Activated CD8-positive, alpha-beta memory T cell treated with anti-CD3 and anti-CD28 coated beads, Interleukin-2, amount 50 U/mL, for 48 hours (primary cell): ENCODE results near the gene CUX1.
"Not testable (repeated sequence)": the region's sequence is repeated elsewhere in the genome, so short reads cannot be mapped to it uniquely, and the experiment has no call there.

Source experiments
- DNase-seq: peaks from one replicate; pipeline ENCODE4 v3.0.0-alpha.2; 2020

The CUX1 gene

GRCh38 chr7:101870361-101871062 lies 53.1 kb downstream of the CUX1 start:
- DNase-seq = no peak

DNA sequence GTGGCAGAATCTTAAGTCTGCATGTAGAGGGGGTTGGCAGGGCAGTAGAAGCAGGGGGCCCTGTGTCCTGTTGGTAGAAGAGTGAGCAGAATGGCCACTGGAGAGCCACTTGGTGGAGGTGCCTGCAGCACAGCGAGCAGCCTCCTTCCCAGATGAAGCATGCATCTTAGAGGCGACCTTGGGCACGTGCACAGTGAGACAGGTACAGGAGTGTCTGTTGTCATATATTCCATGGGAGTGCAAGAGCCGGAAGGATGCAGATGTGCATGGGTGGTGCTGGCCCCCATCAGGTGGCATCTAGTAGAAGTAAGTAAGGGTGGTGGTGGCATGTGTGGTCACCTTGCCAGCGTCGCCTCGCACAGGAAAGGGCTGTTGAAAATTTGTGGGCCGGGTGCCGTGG lies 53.9 kb downstream of the CUX1 start:
- no peak for DNase-seq

DNA sequence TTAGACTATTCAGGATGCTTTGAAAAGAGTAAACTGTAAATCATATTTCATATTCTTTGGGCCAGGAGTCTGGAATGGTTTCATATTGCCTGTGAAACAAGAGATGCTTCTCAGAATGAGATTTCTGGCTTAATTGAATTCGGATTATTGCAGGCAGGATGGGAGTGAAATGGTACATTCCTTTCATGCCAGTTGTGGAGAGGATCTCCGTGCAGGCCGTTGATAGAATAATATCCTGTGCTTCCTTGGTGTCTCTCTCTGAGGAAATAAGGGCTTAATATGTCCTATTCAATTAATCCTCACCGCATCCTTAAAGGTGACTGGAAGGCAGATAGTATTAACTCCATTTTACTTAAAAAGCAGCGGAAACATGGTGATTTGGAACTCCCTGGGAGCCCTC lies 56.6 kb downstream of the CUX1 start:
- DNase-seq = no peak

DNA sequence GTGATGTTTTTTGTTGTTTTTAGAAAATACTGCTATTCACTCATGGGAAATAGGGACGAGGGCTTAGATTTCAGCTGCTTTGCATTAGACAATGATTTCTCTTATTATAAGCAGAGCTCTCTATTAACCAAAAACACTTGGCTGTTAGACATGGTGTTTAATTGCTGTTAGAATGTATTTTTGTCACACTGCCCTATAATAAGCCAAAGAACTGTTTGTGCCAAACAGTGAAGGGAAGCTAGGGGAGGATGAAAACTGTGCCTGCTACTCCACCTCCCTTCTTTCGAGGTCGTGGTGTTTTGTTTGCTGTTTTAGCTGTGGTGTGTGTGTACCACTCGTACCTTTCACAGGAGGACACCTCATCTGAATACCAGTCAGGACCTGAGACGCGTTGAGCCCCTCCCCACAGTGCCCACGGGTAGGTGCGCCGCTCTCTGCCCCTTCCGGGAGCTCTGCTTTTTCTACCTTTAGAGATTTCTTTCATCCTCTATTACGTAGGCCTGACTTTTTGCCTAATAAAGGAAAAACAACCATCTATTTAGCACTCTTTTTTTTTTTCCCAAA lies 57.9 kb downstream of the CUX1 start:
- no peak for DNase-seq

DNA sequence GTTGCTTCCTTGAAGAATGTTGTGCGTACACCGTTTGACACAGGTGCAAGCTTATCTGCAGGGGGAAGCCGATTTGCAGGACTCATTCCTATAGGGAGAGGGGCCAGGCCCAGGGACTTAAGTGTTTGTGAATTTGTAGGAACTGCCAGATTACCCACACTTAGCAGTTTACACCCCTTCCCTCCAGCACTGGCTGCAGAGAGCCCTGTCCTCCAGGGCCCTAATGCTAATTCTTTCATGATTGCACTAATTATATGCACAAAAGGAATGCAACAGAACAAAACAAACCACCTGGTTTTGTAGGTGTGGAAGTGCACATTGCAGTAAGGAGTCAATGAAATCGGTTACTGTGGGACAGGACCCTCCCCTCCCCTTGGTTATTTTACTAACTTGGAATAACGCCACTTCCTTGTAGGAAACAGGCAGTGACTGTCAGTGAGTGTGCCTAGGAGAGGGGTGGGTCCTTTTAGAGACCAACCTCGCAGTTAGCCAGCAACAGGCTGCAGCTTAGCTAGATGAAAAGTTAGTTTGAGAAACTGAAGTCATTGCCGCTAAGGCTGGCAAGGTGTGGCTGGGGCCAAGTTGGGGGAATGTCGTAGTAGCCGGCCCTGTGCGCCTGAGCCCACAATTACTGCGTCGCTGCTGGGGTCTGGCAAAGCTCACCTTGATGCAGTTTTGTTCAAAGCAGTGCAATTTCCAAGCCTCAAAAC lies 60.6 kb downstream of the CUX1 start:
- no peak for DNase-seq

GRCh38 chr7:101878938-101879337 lies 61.5 kb downstream of the CUX1 start:
- no peak for DNase-seq

GRCh38 chr7:101879565-101879964 lies 62.1 kb downstream of the CUX1 start:
- DNase-seq = no peak

DNA sequence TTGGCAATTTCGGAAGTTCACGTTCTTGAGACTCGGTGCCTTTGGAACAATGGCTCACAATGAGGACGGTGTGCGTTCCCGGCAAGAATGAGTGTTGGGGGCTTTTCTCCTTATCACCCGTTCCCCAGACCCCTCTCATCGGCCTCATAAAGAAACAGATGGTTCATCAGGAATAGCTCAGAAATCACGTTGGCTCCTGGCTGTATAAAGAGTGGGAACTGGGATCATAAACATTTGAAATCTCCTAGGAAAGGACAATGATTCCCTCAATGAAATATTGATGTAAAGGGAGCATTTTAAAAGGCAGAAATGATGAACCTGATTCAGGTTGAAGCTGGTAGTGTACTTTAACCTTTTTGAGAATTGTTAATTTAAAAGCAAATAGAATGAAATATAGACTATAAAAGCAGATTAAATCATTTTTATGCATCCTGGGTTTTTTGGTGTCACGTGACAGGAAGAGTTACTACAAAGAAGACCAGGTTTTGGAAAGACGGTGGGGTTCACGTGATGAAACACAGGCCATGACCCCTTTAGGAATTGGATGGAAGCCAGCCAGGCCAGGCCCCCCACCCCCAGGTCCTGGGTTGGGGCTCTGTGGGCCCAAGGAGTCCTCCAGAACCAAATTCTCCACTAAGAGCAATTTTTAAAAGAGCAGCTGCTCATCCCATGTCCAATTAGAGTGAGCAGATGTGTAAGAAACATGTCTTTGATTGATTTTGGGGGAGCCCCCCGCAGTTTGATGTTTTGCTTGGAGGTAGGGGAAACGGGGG lies 63.0 kb downstream of the CUX1 start:
- DNase-seq = no peak

DNA sequence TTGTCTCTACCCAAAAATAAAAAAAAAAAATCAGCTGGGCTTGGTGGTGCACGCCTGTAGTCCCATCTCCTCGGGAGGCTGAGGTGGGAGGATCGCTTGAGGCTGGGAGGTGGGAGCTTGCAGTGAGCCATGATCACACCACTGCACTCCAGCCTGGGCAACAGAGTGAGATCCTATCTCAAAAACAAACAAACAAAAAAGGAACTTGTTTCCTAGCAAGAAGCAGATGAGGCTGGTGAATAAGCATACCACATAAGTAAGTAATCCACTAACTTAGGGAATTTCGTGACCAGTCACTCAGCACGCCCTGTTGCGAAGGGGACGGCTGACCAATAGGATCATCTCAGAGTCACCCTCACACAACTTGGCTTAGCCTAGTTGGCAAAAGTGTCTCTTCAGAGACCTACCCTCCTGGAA lies 64.6 kb downstream of the CUX1 start:
- DNase-seq = no peak

- DNase-seq = no peak
Measured at GRCh38 chr7:101882595-101883564, 65.5 kb downstream of the CUX1 start.

DNA sequence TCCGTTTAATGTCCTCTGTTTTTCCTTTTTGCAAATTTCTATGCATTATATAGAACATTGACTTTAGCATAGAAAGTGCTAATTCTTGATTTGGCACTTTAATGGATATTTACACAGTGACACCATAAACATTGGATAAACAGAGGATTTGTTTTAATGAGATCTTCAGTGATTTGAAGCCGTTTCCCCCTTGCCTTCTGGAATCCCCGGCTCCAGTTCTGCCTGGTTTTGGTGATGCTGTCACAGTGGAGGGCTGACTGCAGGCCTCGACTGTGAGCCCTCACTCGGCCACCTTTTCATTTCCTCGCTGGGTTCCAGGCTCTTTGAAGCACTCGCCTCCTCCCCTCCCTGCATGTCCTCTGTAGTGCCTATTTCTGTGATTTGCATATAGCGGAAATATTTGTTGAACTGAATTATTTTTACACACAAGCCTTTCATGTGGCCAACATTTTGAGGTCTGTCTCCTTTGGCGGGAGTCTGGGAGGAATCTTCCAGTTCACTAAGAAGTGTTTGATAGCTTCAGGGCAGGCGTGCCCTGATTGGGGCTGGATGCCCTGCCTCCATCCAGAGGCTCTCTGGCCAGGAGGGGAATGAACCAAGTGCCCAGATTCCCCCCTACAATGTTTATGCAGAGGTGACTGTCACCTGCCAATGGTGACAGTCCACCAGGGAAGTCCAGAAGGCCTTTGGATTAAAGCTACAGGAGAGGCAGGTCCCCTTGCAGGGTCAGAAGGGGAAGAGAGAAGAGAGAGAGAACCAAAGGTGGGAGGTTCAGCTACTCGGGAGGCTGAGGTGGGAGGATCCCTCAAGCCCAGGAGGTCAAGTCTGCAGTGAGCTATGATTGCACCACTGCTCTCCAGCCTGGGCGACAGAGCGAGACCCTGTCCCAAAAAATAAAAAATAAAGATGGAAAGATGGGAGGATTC lies 67.5 kb downstream of the CUX1 start:
- no peak for DNase-seq

DNA sequence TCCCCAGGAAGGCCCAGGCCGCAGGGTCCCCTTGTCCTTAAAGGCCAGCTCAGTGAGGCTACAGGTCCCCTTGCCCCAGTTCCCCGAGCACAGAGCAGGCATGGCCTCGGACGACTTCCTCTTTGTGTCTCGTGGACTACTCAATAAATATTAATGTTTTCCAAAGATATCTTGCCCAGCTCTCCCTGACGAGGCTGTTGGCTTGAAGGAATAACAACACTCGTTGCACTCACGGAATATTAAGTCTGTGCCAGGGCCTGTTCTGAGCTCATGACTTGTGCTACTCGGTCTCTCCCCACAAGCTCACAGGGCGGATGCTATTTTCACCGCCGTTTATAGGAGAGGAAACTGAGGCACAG lies 68.2 kb downstream of the CUX1 start:
- DNase-seq = no peak

- DNase-seq = not testable (repeated sequence)
Measured at GRCh38 chr7:101887352-101887751, 69.9 kb downstream of the CUX1 start.

DNA sequence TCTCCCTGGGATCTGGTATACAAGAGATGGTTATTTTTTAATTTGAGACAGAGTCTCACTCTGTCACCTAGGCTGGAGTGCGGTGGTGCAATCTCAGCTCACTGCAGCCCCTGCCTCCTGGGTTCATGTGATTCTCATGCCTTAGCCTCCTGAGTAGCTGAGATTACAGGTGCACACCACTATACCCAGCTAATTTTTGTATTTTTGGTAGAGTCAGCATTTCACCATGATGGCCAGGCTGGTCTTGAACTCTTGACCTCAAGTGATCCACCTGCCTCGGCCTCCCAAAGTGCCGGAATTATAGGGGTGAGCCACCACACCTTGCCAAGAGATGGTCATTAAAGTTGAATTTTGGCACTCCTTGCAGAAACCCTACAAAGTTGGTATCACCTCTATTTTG lies 71.1 kb downstream of the CUX1 start:
- not testable (repeated sequence) for DNase-seq

- DNase-seq = no peak
Measured at GRCh38 chr7:101890749-101891523, 73.5 kb downstream of the CUX1 start.

DNA sequence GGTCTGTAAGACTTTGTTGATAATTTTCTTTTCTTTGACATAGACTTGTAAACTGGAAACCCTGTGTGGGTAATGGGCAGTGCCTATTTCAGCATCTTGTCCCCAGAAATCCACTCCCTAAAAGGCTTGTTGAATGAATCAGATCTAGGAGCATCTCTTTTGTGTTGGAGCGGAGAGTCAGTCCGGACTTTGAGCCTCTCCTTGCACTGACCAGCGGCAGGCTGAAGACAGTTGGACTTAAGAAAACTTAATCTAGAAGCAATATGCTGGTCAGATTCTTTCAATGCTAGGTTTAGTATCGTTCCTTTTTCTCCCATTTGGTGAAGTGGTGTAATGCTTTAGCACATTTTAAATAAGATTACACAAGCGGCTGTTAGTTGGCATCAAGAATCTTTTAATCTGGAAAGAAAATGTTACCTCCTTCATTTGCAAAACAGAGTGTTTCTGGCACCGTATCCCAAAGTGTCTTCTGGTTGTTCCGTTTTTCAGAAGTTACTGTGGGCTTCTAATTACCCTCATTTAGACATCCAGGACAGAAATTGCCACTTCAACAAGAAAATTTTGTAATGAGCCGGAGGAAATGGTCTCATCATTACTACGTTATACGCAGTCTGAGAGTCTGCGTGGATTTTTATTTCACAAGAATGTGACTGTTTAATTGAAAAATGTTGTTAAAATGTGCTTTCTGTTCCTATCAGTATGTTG lies 74.7 kb downstream of the CUX1 start:
- DNase-seq = no peak

GRCh38 chr7:101893341-101894082 lies 76.1 kb downstream of the CUX1 start:
- DNase-seq = no peak

DNA sequence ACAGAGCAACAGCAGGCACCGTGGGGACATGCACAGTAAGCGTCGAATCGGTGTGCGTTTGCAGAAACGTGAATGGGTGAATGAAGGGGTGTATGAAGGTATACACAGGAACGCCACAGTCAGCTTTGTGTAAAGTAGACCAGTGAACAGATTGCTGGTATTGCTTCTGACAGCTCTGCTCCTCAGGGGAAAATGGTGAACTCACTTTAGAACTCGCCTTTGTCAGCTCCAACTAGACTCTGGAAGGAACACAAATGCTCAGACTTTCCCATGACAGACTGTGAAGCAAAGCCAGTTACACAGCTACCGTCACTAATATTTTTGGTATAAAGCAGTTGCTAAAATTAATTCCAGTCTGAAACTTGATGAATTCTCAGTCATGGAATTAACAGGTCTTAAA lies 78.9 kb downstream of the CUX1 start:
- DNase-seq = no peak

DNA sequence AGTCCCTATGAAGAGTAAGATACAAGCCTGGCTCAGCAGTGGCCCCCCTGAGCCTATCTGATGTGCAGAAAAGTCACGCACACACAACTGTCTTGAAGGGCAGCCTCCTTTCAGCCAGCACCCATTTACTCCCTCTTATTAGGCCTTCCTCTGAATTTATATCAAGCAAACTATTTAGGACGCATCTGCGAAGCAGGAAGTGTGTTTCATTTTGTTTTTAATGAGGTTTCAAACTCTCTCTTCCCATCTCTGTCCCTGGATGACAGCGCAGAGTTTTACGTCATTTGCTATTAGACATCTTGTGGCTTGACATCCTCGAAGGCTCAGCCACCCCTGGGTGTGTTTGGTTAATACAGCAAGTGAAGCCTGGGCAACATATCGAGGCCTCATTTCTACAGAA lies 79.5 kb downstream of the CUX1 start:
- DNase-seq = no peak
